B cell (primary cell): ENCODE measurements around the gene HOMER2.

ENCODE experiments used
- CTCF ChIP-seq: fragments of 200-600 bp; IDR thresholded peaks from one replicate; pipeline ENCODE4 v1.8.0; 2022; ENCODE audit warnings: antibody characterized with exemption, mild to moderate bottlenecking
- EZH2 ChIP-seq: IDR thresholded peaks from 2 replicates; pipeline ENCODE4 v1.6.1; 2012; ENCODE audit warnings: borderline replicate concordance, low read depth, mild to moderate bottlenecking, moderate library complexity, low read length; ENCODE audit not compliant: insufficient read depth, poor library complexity, severe bottlenecking

GRCh38 chr15:82802497-82802896 is 150.0 kb downstream of the HOMER2 start:
- TF ChIP-seq CTCF: no peak
- TF ChIP-seq EZH2: no peak
